Coronary artery (tissue), 2 donors: Measurements from ENCODE around the gene BCR.

Experiments used
- DNase-seq: peaks from one replicate; pipeline ENCODE4 v3.0.0-alpha.2; 2017; ENCODE audit warnings: low spot score
- H3K27ac ChIP-seq, 2 donors: fragments of 200-600 bp; sonication (generic); one replicate each; pipeline ENCODE4 v1.5.1; 2016 to 2019
- H3K4me3 ChIP-seq: fragments of 200-600 bp; sonication (generic); 2 replicates; pipeline ENCODE4 v1.5.1; 2016; ENCODE audit warnings: mild to moderate bottlenecking, moderate library complexity
- CTCF ChIP-seq: fragments of 200-600 bp; sonication (generic); IDR thresholded peaks from one replicate; pipeline ENCODE4 v1.5.1; 2019; ENCODE audit warnings: antibody characterized with exemption

Gene BCR

GRCh38 chr22:23282516-23282915 is 102.2 kb downstream of the BCR start:
- DNase-seq: no peak
- TF ChIP-seq CTCF: no peak
- H3K27ac ChIP-seq: peak overlapping the region; percentile 81 to 92
- H3K4me3 ChIP-seq: no peak overlapping the region

- DNase-seq: no peak
- no peak for TF ChIP-seq CTCF
- Histone ChIP-seq H3K4me3 (no peak overlapping the region), H3K27ac (peak overlapping the region; percentile 81 to 92)
Measured at GRCh38 chr22:23282986-23283385, 102.7 kb downstream of the BCR start.

- Histone ChIP-seq H3K27ac (peak overlapping the region; percentile 81 to 92), H3K4me3 (no peak overlapping the region)
- no peak for DNase-seq
Measured at GRCh38 chr22:23283591-23284503, 103.5 kb downstream of the BCR start.

GRCh38 chr22:23284504-23285033 is 104.3 kb downstream of the BCR start:
- TF ChIP-seq CTCF: no peak
- Histone ChIP-seq H3K27ac (peak overlapping the region in 1 of 2 donors; percentile 92), H3K4me3 (no peak overlapping the region)
- no peak for DNase-seq

More at GRCh38 chr22:23283591-23284503, 103.5 kb downstream of the BCR start:
- TF ChIP-seq CTCF: no peak

GRCh38 chr22:23285236-23285635 is 104.9 kb downstream of the BCR start:
- TF ChIP-seq CTCF: no peak
- Histone ChIP-seq H3K4me3 (no peak overlapping the region), H3K27ac (peak overlapping the region in 1 of 2 donors; percentile 92)
- DNase-seq: no peak

GRCh38 chr22:23285734-23286133 is 105.4 kb downstream of the BCR start:
- no peak for DNase-seq
- H3K27ac ChIP-seq: peak overlapping the region in 1 of 2 donors; percentile 10

More at GRCh38 chr22:23285734-23286133, 105.4 kb downstream of the BCR start:
- H3K4me3 ChIP-seq: no peak overlapping the region
- TF ChIP-seq CTCF: no peak
